ENCODE measurements around the gene ZNF222.

- TF ChIP-seq TAF1 (IDR thresholded peaks at IDR 0.05; ENCODE audit: borderline replicate concordance, low read depth, low read length) = no peak
- no peak for TF ChIP-seq POLR2AphosphoS5 (IDR thresholded peaks at IDR 0.05; ENCODE audit: low read depth, low read length)
- no peak for TF ChIP-seq POLR2A (IDR thresholded peaks at IDR 0.05; ENCODE audit: low read depth, low read length)
These were observed at the start of gene ZNF222 for GRCh38 chr19:44025217-44025936.

All from GM12892 (cell line).